MM.1S (cell line): Measurements from ENCODE around the gene MRPS10.

Experiments
- DNase-seq: peaks from one replicate; pipeline ENCODE4 v3.0.0-alpha.2; 2015
- H2AFZ ChIP-seq: fragments of 300-600 bp; sonication (generic); 2 replicates; pipeline ENCODE4 v1.6.0; 2016; ENCODE audit warnings: antibody characterized with exemption, low read length
- H3F3A ChIP-seq: fragments of 300-600 bp; sonication (generic); 2 replicates; pipeline ENCODE4 v1.6.1; 2016; ENCODE audit warnings: mild to moderate bottlenecking, antibody characterized with exemption, low read length, moderate library complexity, mixed read lengths; ENCODE audit not compliant: insufficient read depth
- H3K27ac ChIP-seq: fragments of 300-600 bp; sonication (generic); 2 replicates; pipeline ENCODE4 v1.5.1; 2016; ENCODE audit warnings: mild to moderate bottlenecking, low read length
- H3K27me3 ChIP-seq: fragments of 300-600 bp; sonication (generic); replicated peaks from 2 replicates; pipeline ENCODE4 v1.6.0; 2016; ENCODE audit warnings: low read length; ENCODE audit not compliant: insufficient read depth
- H3K36me3 ChIP-seq: fragments of 300-600 bp; sonication (generic); replicated peaks from 2 replicates; pipeline ENCODE4 v1.6.1; 2016; ENCODE audit warnings: mild to moderate bottlenecking, low read length, mixed read lengths; ENCODE audit not compliant: insufficient read depth
- H3K4me1 ChIP-seq: fragments of 300-600 bp; sonication (generic); 2 replicates; pipeline ENCODE4 v1.6.1; 2016; ENCODE audit warnings: low read length, mixed read lengths
- H3K4me2 ChIP-seq: fragments of 300-600 bp; sonication (generic); 2 replicates; pipeline ENCODE4 v1.6.0; 2016; ENCODE audit warnings: low read depth, low read length
- H3K4me3 ChIP-seq: fragments of 300-600 bp; sonication (generic); 2 replicates; pipeline ENCODE4 v1.5.1; 2016; ENCODE audit warnings: low read length, mixed read lengths
- H3K79me2 ChIP-seq: fragments of 300-600 bp; sonication (generic); 2 replicates; pipeline ENCODE4 v1.6.1; 2016; ENCODE audit warnings: mixed run types, low read length, mixed read lengths
- H3K9ac ChIP-seq: fragments of 300-600 bp; sonication (generic); 2 replicates; pipeline ENCODE4 v1.6.1; 2016; ENCODE audit warnings: low read length, mixed read lengths
- H3K9me2 ChIP-seq: fragments of 300-600 bp; sonication (generic); replicated peaks from 2 replicates; pipeline ENCODE4 v1.6.1; 2016; ENCODE audit warnings: mild to moderate bottlenecking, low read length, mixed read lengths; ENCODE audit not compliant: insufficient read depth
- H3K9me3 ChIP-seq: fragments of 300-600 bp; sonication (generic); replicated peaks from 2 replicates; pipeline ENCODE4 v1.6.1; 2016; ENCODE audit warnings: mild to moderate bottlenecking, low read length, mixed read lengths; ENCODE audit not compliant: insufficient read depth
- H4K20me1 ChIP-seq: fragments of 300-600 bp; sonication (generic); 2 replicates; pipeline ENCODE4 v1.6.1; 2016; ENCODE audit warnings: mild to moderate bottlenecking, low read length, moderate library complexity, mixed read lengths; ENCODE audit not compliant: insufficient read depth
- CTCF ChIP-seq: fragments of 300-600 bp; sonication (generic); IDR thresholded peaks from 2 replicates; pipeline ENCODE4 v1.5.1; 2016; ENCODE audit warnings: antibody characterized with exemption, low read length, mixed read lengths
- EZH2 ChIP-seq: fragments of 300-600 bp; sonication (generic); optimal IDR thresholded peaks from 2 replicates; pipeline ENCODE3; 2017; ENCODE audit warnings: low read depth, mild to moderate bottlenecking, antibody characterized with exemption, low read length, mixed read lengths
- EZH2phosphoT487 ChIP-seq: fragments of 300-600 bp; sonication (generic); IDR thresholded peaks from 2 replicates; pipeline ENCODE4 v1.6.1; 2018; ENCODE audit warnings: antibody characterized with exemption, low read length

Gene MRPS10

GRCh38 chr6:42165016-42165415 lies 52.6 kb downstream of the MRPS10 start:
- no peak for TF ChIP-seq EZH2
- TF ChIP-seq CTCF, result no peak
- no peak for TF ChIP-seq EZH2phosphoT487
- Histone ChIP-seq H3K27me3 (peaks cover 16% of the 10 kb centered on the region), H3K4me1 (no peaks in the 10 kb centered on the region)

GRCh38 chr6:42163981-42164380 lies 53.7 kb downstream of the MRPS10 start:
- Histone ChIP-seq H3K9ac (no peak overlapping the region), H3K4me2 (no peak overlapping the region), H3K27me3 (peaks cover 16% of the 10 kb centered on the region), H3K4me3 (no peak overlapping the region), H3F3A (no peaks in the 10 kb centered on the region), H4K20me1 (no peaks in the 10 kb centered on the region), H3K9me3 (no peaks in the 10 kb centered on the region), H3K79me2 (no peaks in the 10 kb centered on the region), H3K9me2 (no peaks in the 10 kb centered on the region), H3K36me3 (no peaks in the 10 kb centered on the region), H3K27ac (no peak overlapping the region), H3K4me1 (no peaks in the 10 kb centered on the region), H2AFZ (no peak overlapping the region)
- TF ChIP-seq EZH2phosphoT487 (no peak), EZH2 (no peak), CTCF (no peak)
- no peak for DNase-seq

More at GRCh38 chr6:42165016-42165415, 52.6 kb downstream of the MRPS10 start:
- no peak overlapping the region for H3K4me3 ChIP-seq
- no peaks in the 10 kb centered on the region for H3K9me2 ChIP-seq
- H3K9me3 ChIP-seq, result no peaks in the 10 kb centered on the region
- H3F3A ChIP-seq, result no peaks in the 10 kb centered on the region
- H3K4me2 ChIP-seq, result no peak overlapping the region
- H3K36me3 ChIP-seq, result no peaks in the 10 kb centered on the region
- no peak overlapping the region for H2AFZ ChIP-seq
- H3K9ac ChIP-seq, result no peak overlapping the region
- no peaks in the 10 kb centered on the region for H4K20me1 ChIP-seq
- no peak for DNase-seq
- H3K27ac ChIP-seq, result no peak overlapping the region
- H3K79me2 ChIP-seq, result no peaks in the 10 kb centered on the region

- H3K27me3 ChIP-seq, result peaks cover 16% of the 10 kb centered on the region
- H3K4me3 ChIP-seq, result no peak overlapping the region
- H3K9ac ChIP-seq, result no peak overlapping the region
- H4K20me1 ChIP-seq, result no peaks in the 10 kb centered on the region
- H3K4me2 ChIP-seq, result no peak overlapping the region
- H3K4me1 ChIP-seq, result no peaks in the 10 kb centered on the region
- DNase-seq, result no peak
- H3F3A ChIP-seq, result no peaks in the 10 kb centered on the region
- no peak for TF ChIP-seq EZH2phosphoT487
- no peak for TF ChIP-seq EZH2
- no peaks in the 10 kb centered on the region for H3K9me2 ChIP-seq
- H3K27ac ChIP-seq, result no peak overlapping the region
- no peaks in the 10 kb centered on the region for H3K79me2 ChIP-seq
- no peaks in the 10 kb centered on the region for H3K36me3 ChIP-seq
- no peak overlapping the region for H2AFZ ChIP-seq
- H3K9me3 ChIP-seq, result no peaks in the 10 kb centered on the region
These were observed 54.8 kb downstream of the MRPS10 start for GRCh38 chr6:42162812-42163211.

- Histone ChIP-seq H3K9me3 (no peaks in the 10 kb centered on the region), H3K9ac (no peak overlapping the region), H3K27ac (no peak overlapping the region), H3K27me3 (peaks cover 16% of the 10 kb centered on the region), H2AFZ (no peak overlapping the region), H3K4me3 (no peak overlapping the region), H3K36me3 (no peaks in the 10 kb centered on the region), H3K4me2 (no peak overlapping the region), H4K20me1 (no peaks in the 10 kb centered on the region), H3F3A (no peaks in the 10 kb centered on the region), H3K4me1 (no peaks in the 10 kb centered on the region), H3K9me2 (no peaks in the 10 kb centered on the region), H3K79me2 (no peaks in the 10 kb centered on the region)
- no peak for DNase-seq
- TF ChIP-seq EZH2 (no peak), EZH2phosphoT487 (no peak), CTCF (no peak)
These were observed 55.3 kb downstream of the MRPS10 start for GRCh38 chr6:42162384-42162783.
